ENCODE data around the gene ANKRD24.
A peak's percentile ranks its signal among the peaks of the same experiment; 100 is the strongest.

- TF ChIP-seq CTCF (IDR thresholded peaks at IDR 0.05; ENCODE audit: low read depth, low read length, poor library complexity, severe bottlenecking) (peak; percentile 97), EZH2phosphoT487 (IDR thresholded peaks at IDR 0.05; ENCODE audit: borderline replicate concordance, low read length) (no peak)
Observed at GRCh38 chr19:4233282-4233853, 50.9 kb downstream of the ANKRD24 start.

Measured in DOHH2 (cell line).